Esophagus (tissue), 2 donors: ENCODE results near the gene ARFRP1. TPM values are rescaled to one million over a fixed set of nuclear protein-coding genes. Genes with fewer than 3 reads are reported as not detected.
A peak's percentile ranks its signal among the peaks of the same experiment; 100 is the strongest.

Experiments
- H3K27ac ChIP-seq, 2 donors: one replicate each; pipeline ENCODE4 v1.5.1; 2013; ENCODE audit warnings: low read depth in 2 of 2, mild to moderate bottlenecking in 2 of 2, inconsistent platforms in 1 of 2, low read length in 1 of 2, moderate library complexity in 1 of 2
- H3K27me3 ChIP-seq, 2 donors: one replicate each; pipeline ENCODE4 v1.6.1; 2013; ENCODE audit warnings: low read length in 2 of 2, control low read depth in 1 of 2, mild to moderate bottlenecking in 1 of 2; ENCODE audit not compliant: insufficient read depth in 2 of 2, control insufficient read depth in 1 of 2
- H3K36me3 ChIP-seq, 2 donors: one replicate each; pipeline ENCODE4 v1.6.1; 2013; ENCODE audit warnings: low read length in 1 of 2; ENCODE audit not compliant: control insufficient read depth in 2 of 2, insufficient read depth in 2 of 2
- H3K4me1 ChIP-seq, 2 donors: one replicate each; pipeline ENCODE4 v1.6.1; 2013; ENCODE audit warnings: low read length in 1 of 2; ENCODE audit not compliant: control insufficient read depth in 2 of 2, insufficient read depth in 2 of 2
- H3K4me3 ChIP-seq, 2 donors: one replicate each; pipeline ENCODE4 v1.5.1; 2013; ENCODE audit warnings: low read length in 2 of 2, mild to moderate bottlenecking in 2 of 2, low read depth in 1 of 2, moderate library complexity in 1 of 2
- H3K9me3 ChIP-seq, 2 donors: one replicate each; pipeline ENCODE4 v1.6.1; 2013; ENCODE audit warnings: mild to moderate bottlenecking in 2 of 2, low read depth in 1 of 2, low read length in 1 of 2, moderate library complexity in 1 of 2; ENCODE audit not compliant: control insufficient read depth in 2 of 2, insufficient read depth in 1 of 2
- WGBS, 2 donors: extraction: QIAGEN DNeasy Blood & Tissue Kit; methylation state at CpG; one replicate each; pipeline ENCODE4 v1.1.7; 2013; 5-methylcytosine and 5-hydroxymethylcytosine counted together
- polyA plus RNA-seq, 2 donors: library from polyadenylated mRNA; stranded (reverse); fragments of 200-250 nt; gene quantifications; one replicate each; pipeline ENCODE4 v1.2.3, GENCODE V29; 2013
- donor health status: healthy with polysubstance abuse.
- donor health status: Bipolar disorder and iron deficiency.

ARFRP1 gene
- polyA plus RNA-seq, 2 donors: 33.9 to 35.4 TPM

- Histone ChIP-seq H3K27ac (no peak overlapping the region), H3K4me1 (peaks cover 0 to 6% of the 10 kb centered on the region in 2 donors), H3K4me3 (no peak overlapping the region), H3K9me3 (no peaks in the 10 kb centered on the region), H3K36me3 (peaks cover 6 to 22% of the 10 kb centered on the region in 2 donors), H3K27me3 (no peaks in the 10 kb centered on the region)
- 71 to 72% methylated on average over 13 of the region's 13 CpGs for WGBS, 2 donors
Measured at GRCh38 chr20:63702751-63703470, 4.9 kb downstream of the ARFRP1 start.

GRCh38 chr20:63702036-63702665, 5.6 kb downstream of the ARFRP1 start:
- Histone ChIP-seq H3K4me1 (peaks cover 0 to 13% of the 10 kb centered on the region in 2 donors), H3K4me3 (no peak overlapping the region), H3K27me3 (no peaks in the 10 kb centered on the region), H3K36me3 (peaks cover 6 to 22% of the 10 kb centered on the region in 2 donors), H3K27ac (no peak overlapping the region), H3K9me3 (no peaks in the 10 kb centered on the region)
- WGBS, 2 donors: 85 to 91% methylated on average over 16 of the region's 16 CpGs

DNA sequence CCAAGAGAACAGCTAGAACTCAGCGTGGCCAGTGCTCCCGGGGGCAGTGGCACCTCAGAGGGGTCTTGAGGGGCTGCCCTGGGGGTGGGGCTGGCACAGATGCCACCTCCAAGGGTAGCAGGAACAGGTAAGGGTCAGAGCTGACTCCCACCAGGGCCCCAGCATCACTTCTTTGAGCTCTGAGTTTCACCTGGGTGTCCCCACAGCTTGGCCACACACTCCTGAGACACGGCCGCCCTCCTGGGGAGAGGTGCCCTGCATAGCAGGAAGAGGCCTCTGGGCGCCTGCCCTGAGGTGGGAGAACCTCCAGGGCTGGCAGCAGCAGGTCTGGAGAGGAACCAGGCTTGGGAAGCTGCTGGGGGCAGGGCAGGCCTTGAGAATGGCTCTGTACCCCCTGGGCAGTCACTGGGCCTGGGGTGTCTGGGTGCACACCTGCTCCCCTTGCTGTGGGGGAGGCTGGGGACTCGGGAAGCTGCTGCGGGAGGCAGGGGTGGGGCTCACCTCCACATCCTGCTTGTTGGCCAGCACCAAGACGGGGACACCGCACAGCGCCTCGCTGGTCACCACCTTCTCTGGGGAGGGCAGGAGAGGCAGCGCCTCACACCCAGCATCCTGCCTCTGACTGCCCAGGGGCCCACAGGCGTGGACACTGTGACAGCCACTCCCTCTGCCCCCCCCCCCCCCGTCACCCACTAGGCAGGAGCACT, 6.3 kb downstream of the ARFRP1 start:
- Histone ChIP-seq H3K9me3 (no peaks in the 10 kb centered on the region), H3K4me3 (no peak overlapping the region), H3K27ac (no peak overlapping the region), H3K36me3 (peaks cover 6 to 22% of the 10 kb centered on the region in 2 donors), H3K4me1 (peaks cover 4 to 18% of the 10 kb centered on the region in 2 donors), H3K27me3 (no peaks in the 10 kb centered on the region)
- 71 to 75% methylated on average over 14 of the region's 14 CpGs for WGBS, 2 donors

DNA sequence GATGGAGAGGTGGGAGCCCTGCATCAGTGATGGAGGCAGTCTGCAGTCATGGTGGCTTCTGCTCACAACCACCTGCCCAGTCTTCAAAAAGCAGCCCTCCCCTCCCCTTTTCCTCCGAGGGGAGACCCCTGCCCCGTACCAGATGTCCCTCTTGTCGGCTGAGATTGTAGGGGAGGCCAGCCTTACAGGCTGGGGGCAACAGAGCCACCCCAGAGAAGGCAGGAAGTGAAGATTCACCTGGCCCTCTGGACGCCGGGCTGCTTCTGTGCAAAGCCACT, 6.8 kb downstream of the ARFRP1 start:
- Histone ChIP-seq H3K27me3 (no peaks in the 10 kb centered on the region), H3K4me3 (no peak overlapping the region), H3K9me3 (no peaks in the 10 kb centered on the region), H3K36me3 (peaks cover 6 to 18% of the 10 kb centered on the region in 2 donors), H3K27ac (no peak overlapping the region), H3K4me1 (peaks cover 5 to 23% of the 10 kb centered on the region in 2 donors)
- 80 to 85% methylated on average over 4 to 5 of the region's 5 CpGs for WGBS, 2 donors

GRCh38 chr20:63700199-63701050, 7.4 kb downstream of the ARFRP1 start:
- Histone ChIP-seq H3K36me3 (peaks cover 6 to 15% of the 10 kb centered on the region in 2 donors), H3K4me3 (no peak overlapping the region)
- 87% methylated on average over 43 of the region's 43 CpGs for WGBS, 2 donors

DNA sequence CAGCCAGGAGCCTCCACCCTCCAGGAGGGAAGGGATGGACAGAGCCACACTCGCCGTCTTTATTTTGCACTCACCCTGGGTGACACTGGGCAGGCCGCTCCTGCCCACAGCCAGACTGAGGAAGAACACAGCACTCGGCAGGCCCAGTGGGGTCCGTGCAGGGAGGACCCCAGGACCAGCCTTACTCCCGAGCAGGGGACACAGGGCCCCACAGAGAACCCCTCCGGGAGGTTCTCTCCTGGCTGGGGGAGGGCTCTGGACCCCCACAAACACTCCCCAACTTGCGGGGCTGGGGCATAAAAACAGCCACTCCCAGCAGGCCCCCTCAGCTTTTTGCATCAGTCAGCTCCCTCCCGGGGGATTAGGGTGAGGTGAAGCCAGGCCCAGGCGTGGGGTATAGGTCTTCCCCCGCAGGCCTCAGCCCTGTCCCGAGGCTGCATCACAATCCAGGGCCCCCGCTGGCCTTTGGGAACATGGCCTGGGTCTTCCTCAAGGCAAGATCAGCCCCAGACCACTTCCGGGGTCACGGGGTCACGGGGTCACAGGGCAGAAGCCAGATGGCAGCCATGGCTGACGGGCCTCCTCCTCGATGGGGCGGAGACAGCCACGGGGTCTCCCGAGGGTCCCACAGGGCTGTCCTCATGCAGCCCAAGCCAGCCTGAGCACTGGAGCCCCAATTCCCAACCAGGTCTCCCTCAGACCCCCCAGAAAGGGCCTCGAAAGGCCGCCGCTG, 8.1 kb downstream of the ARFRP1 start:
- no peaks in the 10 kb centered on the region for H3K9me3 ChIP-seq
- H3K36me3 ChIP-seq: peaks cover 2 to 9% of the 10 kb centered on the region in 2 donors
- H3K27ac ChIP-seq: peak overlapping the region; percentile 41 to 69
- no peak overlapping the region for H3K4me3 ChIP-seq
- H3K4me1 ChIP-seq: peaks cover 11 to 30% of the 10 kb centered on the region in 2 donors
- WGBS, 2 donors: 72 to 78% methylated on average over 23 to 24 of the region's 24 CpGs
- H3K27me3 ChIP-seq: no peaks in the 10 kb centered on the region

More at GRCh38 chr20:63700199-63701050, 7.4 kb downstream of the ARFRP1 start:
- Histone ChIP-seq H3K4me1 (peaks cover 9 to 26% of the 10 kb centered on the region in 2 donors), H3K9me3 (no peaks in the 10 kb centered on the region), H3K27ac (no peak overlapping the region), H3K27me3 (no peaks in the 10 kb centered on the region)

DNA sequence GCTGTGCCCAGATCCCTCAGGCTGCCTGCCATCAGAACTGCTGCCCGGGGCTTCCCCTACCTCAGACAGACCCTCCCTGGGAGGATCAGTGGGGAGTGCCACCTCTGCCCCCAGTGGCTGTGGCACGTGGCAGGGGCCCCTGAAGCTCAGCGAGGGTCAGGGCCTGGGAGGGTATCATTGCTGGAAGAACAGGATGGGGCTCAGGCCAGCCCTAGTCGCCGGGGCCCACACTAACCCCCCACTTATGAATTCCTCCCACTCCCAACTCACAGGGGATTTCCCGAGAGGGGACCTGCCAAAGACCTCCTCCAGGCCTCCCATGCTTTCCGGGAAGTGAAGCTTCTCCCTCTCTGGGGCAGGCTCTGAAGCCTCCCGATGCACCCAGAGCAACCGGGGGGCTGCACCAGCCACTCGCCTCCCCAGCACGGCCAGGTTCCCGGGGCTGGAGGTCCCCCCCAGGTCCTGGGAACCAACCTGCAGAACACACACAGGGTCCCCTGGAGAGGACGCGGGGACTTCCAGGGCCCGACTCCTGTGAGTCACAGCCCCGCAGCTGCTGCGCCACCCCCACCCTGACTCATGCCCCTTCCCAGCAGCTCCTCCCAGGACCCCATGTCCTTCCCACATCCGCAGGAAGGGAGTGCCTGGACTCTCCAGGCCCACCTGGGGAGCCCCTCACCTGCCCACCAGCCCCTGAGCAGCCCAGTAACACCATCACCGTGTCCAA, 8.9 kb downstream of the ARFRP1 start:
- 13 to 34% methylated on average over 19 of the region's 19 CpGs for WGBS, 2 donors
- no peaks in the 10 kb centered on the region for H3K9me3 ChIP-seq
- H3K36me3 ChIP-seq: peaks cover 0 to 5% of the 10 kb centered on the region in 2 donors
- peaks cover 11 to 30% of the 10 kb centered on the region in 2 donors for H3K4me1 ChIP-seq
- no peaks in the 10 kb centered on the region for H3K27me3 ChIP-seq
- H3K4me3 ChIP-seq: no peak overlapping the region
- H3K27ac ChIP-seq: peak overlapping the region; percentile 41 to 69

- Histone ChIP-seq H3K4me3 (no peak overlapping the region), H3K27me3 (no peaks in the 10 kb centered on the region), H3K36me3 (peaks cover 0 to 3% of the 10 kb centered on the region in 2 donors), H3K27ac (no peak overlapping the region), H3K4me1 (peaks cover 11 to 30% of the 10 kb centered on the region in 2 donors), H3K9me3 (no peaks in the 10 kb centered on the region)
- WGBS, 2 donors: 61 to 73% methylated on average over 37 to 40 of the region's 40 CpGs
Measured at GRCh38 chr20:63697868-63698545, 9.8 kb downstream of the ARFRP1 start.
